Stimulated activated CD8-positive, alpha-beta memory T cell treated with anti-CD3 and anti-CD28 coated beads, Interleukin-12 subunit alpha, Interleukin-12 subunit beta, amount 100 ng/mL, for 24 hours (primary cell): Measurements from ENCODE around the gene P4HTM.
A peak's percentile ranks its signal among the peaks of the same experiment; 100 is the strongest.

Source experiments
- DNase-seq: peaks from one replicate; pipeline ENCODE4 v3.0.0-alpha.2; 2020; ENCODE audit errors: extremely low read depth

The P4HTM gene

GRCh38 chr3:48983096-48983495 is 6.9 kb upstream of the P4HTM start:
- no peak for DNase-seq

DNA sequence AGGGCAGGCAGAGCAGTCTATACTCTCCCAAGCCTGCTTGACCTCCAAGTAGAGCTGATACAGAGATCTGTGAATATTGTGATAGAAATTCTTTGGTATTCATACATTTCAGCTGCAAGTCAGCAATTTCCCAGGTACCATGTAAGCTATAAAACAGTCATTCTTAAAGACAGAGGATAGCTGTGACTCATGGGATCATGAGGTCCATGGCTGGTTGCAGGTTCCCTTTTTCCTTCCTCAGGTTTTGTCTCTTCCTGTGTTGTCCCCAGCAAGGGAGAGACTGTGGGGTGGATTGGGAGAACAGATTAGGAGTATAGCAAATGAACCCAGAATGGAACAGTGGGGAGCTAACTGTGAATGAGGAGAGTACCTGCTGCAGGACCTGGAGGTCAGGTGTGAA is 5.4 kb upstream of the P4HTM start:
- no peak for DNase-seq

DNA sequence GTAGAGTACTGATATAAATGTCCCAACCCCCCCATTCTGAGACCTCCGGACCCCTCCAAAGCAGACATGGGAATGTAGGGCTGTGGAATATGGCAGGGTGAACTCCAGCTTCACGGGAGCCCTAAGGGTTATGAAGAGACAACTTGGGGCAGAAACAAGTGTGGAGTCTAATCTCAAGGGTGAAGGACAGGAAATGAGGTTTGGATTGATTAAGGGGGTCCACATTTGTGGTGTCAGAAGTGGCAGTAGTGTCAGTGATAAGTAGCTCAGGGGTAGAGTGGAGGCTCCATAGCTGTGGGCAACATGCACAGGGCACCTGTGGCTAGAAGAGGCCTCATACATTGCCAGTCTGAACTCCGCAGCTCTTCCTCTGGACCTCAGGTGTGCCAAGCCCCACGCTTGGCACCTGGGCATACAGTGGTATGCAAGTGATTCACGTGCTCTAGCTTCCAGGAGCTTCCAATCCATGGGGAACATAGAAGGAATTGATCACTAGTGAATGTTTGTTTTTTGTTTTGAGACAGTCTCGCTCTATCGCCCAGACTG is 4.1 kb upstream of the P4HTM start:
- DNase-seq, result no peak

GRCh38 chr3:48989126-48989795 is 780 bp upstream of the P4HTM start:
- DNase-seq, result no peak

- no peak for DNase-seq
Measured at GRCh38 chr3:48990636-48991469, 812 bp downstream of the P4HTM start.

DNA sequence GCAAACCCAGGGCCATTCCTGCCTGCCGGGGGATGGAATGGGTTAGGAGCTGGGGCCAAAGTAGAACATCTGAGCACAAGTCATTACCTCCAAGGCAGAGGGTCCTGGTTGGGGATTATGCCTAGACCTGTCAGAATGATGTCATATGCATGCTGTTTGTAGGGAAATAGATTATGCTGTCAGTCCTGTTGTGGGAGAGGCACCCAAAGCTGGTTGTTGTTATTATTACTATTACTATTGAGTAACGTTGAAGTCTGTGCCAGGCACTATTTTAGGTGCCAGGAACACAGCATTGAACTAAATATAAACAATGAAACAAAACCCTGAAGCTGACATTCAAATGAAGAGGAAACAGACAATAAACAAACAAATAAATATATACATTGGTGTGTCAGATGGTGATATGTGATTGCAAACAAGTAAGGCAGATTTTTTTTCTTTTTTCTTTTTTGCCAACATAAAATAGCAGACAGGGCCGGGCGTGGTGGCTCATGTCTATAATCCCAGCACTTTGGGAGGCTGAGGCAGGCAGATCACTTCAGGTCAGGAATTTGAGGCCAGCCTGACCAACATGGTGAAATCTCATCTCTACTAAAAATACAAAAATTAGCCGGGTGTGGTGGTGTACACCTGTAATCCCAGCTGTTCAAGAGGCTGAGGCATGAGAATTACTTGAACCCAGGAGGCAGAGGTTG is 2.0 kb downstream of the P4HTM start:
- no peak for DNase-seq

DNA sequence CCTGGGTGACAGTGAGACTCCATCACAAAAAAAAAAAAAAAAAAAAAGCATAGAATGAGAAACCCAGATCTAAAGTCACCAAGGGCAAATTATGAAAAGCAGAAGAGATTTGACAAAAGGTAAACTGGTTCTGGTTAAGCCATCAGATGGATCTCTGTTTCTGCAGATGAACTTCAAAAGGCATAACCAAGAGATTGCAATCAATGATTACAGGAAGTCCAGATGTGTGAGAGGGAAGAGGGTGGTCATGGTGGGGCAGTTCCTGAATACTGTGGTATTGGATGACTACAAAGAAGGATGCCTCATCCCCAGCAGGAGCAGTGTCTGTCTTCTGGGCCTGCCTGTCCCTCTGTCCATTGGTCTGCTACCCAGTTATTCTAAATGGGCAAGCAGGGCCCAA is 3.8 kb downstream of the P4HTM start:
- DNase-seq, result no peak

GRCh38 chr3:48996640-48997039 is 6.6 kb downstream of the P4HTM start:
- DNase-seq, result no peak

GRCh38 chr3:48997102-48997635 is 7.1 kb downstream of the P4HTM start:
- no peak for DNase-seq

DNA sequence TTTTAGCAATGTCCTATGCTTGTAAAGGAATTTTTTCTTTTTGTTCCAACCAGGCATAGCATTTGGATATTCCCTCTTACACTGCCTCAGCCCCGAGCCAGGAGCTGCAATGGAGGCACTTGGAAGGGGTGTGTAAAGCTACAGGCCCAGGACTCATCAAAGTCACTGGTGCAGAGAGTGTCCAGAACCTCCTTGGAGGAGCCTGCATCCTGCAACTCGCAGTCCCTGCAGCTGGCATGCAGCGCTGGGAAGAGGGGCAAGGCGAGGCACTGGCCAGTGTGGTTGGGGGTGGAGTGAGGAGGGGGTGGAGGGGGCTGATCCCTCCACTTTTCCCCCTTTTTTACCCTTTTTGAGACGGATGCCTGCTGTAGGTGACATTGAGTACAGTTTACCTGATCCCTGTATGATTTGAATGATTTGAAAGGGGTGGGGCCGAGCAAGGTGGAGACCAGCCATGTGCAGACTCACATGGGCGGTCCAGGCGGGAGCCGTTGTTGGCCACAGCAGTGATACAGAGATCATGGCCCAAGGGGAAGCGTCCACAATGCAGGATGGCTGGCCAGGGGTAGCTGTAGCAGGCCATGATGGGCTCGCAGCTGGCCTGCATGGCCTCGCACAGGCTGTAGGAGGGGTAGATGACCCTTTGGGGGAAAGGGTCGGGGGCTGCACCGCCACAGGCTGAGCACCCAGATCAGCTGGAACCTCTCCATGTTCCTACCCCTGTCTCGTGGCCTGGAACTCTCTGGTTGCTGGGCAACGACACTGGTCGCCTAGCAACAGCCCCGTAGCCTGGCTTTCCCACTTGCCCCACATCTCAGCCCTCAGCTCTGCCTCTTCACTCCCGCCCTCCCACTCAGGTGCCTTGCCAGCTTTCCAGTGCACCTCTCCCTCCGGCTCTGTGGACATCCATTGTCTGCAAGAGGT is 7.9 kb downstream of the P4HTM start:
- DNase-seq, result no peak

DNA sequence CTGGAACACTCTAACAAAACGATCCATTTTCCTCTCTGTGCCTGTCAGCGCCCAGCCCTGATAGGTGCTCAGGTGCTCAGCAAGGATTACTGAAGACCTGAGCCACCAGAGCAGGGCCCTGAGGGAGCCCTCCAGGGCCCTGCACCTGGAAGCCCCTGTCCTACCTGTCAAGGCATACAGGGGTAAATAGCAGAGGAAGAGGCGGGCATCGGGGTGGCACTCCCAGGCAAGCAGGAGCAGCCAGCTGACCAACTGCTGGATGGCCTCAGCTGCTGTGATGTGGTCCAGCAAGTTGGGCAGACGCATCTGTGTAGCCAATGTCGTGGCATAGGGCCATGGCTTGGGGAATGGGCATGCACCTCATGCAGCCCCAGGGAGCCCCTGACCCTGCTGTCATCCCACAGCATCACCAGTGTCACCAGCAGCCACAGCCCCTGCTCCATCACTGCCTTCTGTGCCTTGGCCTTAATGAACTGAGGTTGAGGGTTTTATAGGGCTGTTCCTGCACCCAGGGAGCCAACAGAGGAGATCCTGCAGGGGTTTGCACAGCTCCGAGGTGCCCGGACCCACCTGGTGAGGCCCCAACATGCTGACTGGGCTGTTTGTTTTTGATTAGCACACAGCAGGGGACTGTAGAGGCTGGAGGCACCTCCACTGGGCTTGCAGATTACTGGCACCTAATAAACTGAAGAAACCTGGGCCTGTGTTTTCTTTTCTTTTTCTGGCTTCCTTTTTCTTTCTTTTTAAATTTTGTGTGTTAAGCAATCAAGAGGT is 9.2 kb downstream of the P4HTM start:
- DNase-seq, result no peak

GRCh38 chr3:49001155-49001554 is 11.1 kb downstream of the P4HTM start:
- no peak for DNase-seq

GRCh38 chr3:49004352-49005302 is 14.6 kb downstream of the P4HTM start:
- DNase-seq, result no peak

- DNase-seq, result no peak
Measured at GRCh38 chr3:49005303-49005680, 15.3 kb downstream of the P4HTM start.

GRCh38 chr3:49005998-49006397 is 16.0 kb downstream of the P4HTM start:
- DNase-seq, result no peak

- DNase-seq, result no peak
Measured at GRCh38 chr3:49006408-49007067, 16.5 kb downstream of the P4HTM start.

GRCh38 chr3:49007068-49007770 is 17.2 kb downstream of the P4HTM start, which contains the start of gene WDR6:
Gene WDR6 (plus strand): TSS chr3:49007391. CDS start chr3:49007432, 41 bp downstream.
- peak; percentile 91 for DNase-seq
